GM12873 (cell line): Measurements from ENCODE around the gene CNGB1.

Experiments
- CTCF ChIP-seq: IDR thresholded peaks from 2 replicates; pipeline ENCODE4 v1.5.1; 2012; ENCODE audit warnings: low read depth, mild to moderate bottlenecking, moderate library complexity, low read length, control low read depth; ENCODE audit not compliant: insufficient read depth; ENCODE audit errors: missing control alignments

Gene CNGB1

DNA sequence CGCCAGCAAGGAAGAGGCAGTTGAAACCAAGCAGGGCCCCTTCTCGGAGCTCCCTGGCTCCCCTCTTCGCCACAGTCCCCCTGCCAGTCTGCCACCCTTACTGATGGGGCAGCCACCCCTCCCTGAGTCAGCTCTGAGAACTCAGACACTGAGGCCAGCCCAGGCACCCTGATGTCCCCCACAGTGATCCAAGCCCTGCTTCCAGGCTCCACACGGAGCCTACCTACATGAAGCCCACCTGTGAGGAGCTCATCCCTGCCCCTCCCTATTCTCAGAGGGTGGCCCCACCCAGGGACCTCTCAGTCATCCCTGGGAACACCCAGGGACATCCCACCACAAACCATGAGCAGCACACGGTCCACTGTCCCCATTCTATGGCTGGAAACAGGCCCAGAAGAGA is 8.9 kb downstream of the CNGB1 start:
- no peak for TF ChIP-seq CTCF

- no peak for TF ChIP-seq CTCF
Measured at GRCh38 chr16:57961538-57961937, 9.4 kb downstream of the CNGB1 start.

- TF ChIP-seq CTCF, result no peak
Measured at GRCh38 chr16:57960826-57961472, 10.0 kb downstream of the CNGB1 start.

DNA sequence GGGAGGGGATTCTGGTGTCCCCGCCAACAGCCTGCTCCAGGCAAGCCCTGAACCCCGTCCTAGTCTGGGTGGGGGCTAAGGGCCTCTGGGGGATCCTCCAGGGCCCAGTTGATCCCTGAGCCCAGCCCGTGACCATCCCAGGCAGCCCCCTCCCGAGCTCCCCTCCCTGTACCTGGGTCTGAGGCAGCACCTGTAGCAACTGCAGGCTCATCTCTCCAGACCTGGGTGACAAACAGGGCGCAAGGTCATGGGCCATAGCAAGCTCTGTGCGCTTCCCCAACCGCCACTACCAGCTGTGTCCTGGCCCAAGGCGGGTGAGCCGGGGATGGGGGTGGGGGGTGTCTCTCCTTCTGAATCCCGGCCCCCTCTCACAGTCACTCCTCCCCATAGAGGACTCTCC is 10.6 kb downstream of the CNGB1 start:
- no peak for TF ChIP-seq CTCF

DNA sequence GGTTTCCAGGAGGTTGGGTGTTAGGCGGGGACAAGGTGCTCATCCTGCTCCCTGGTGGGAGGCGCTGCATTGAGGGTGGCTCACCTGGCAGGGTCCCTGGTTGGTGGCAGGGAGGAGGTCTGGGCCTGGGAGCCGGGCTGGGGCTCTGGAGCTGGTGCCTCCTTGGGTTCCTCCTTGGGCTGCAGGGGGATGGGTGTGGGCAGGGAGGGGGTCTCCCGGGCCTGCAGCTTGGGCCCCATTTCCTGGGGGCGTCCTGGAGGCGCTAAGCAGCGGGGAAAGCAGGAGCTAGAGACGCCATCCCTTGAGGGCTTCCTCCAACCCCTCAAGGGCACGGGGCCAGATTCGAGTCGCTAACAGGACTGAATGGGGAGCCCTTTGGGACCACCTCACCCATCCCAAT is 11.1 kb downstream of the CNGB1 start:
- no peak for TF ChIP-seq CTCF

- no peak for TF ChIP-seq CTCF
Measured at GRCh38 chr16:57959121-57959520, 11.8 kb downstream of the CNGB1 start.

GRCh38 chr16:57958544-57958943 is 12.4 kb downstream of the CNGB1 start:
- TF ChIP-seq CTCF, result no peak
